ENCODE data around the gene SPTBN5. TPM values are rescaled to one million over a fixed set of nuclear protein-coding genes. Genes with fewer than 3 reads are reported as not detected.

The SPTBN5 gene
- total RNA-seq, 1 experiment from 2014 or later, result 0.64 TPM

DNA sequence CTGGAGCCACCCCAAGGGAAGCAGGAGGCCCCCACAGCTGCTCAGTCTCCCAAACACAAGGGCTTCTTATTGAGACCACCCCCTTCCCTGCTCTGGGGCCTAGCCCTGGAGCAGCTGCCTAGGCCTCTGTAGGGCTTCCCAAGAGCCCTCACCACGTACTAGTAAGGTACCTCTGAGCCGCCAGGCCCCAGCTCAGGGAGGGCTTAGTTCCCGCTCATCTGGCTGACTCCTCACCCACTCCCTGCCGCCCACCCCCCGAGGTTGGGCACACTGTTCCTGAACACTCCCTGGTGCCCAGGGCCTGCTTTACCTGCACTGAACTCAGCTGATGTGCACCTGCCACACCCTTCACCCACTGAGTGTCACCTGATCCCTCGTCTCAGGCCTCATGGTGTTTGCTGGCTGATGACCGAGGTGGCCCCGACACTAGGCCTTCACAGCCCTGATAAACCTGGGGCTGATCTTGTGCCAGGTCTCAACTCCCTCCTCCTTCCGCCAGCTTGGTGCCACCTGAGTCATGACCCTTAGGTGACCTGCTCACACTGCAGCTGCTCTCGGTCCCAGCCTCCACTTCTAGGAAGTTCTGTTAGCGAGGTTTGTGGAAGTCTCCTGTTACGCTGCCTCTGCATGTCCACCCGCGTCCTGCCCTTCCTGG, 18.0 kb upstream of the SPTBN5 start:
- Mint-ChIP-seq H3K9me3 (ENCODE audit: low read depth, unreplicated experiment) (no peaks in the 10 kb centered on the region), H3K4me1 (ENCODE audit: low read depth, unreplicated experiment) (no peaks in the 10 kb centered on the region), H3K27me3 (ENCODE audit: unreplicated experiment) (no peaks in the 10 kb centered on the region), H3K4me3 (ENCODE audit: low read depth, unreplicated experiment) (no peak overlapping the region), H3K27ac (ENCODE audit: unreplicated experiment) (no peak overlapping the region), H3K36me3 (ENCODE audit: insufficient read depth, unreplicated experiment) (peaks cover 5% of the 10 kb centered on the region)
- no TSS peak for BruUV-seq (replicated peaks)
- no peak for DNase-seq
- CTCF ChIA-PET, result no interaction called here
- intact Hi-C loops (cut with micrococcal nuclease; ENCODE audit: unreplicated experiment), result no loop called here
- TF ChIP-seq, protein P1, sequence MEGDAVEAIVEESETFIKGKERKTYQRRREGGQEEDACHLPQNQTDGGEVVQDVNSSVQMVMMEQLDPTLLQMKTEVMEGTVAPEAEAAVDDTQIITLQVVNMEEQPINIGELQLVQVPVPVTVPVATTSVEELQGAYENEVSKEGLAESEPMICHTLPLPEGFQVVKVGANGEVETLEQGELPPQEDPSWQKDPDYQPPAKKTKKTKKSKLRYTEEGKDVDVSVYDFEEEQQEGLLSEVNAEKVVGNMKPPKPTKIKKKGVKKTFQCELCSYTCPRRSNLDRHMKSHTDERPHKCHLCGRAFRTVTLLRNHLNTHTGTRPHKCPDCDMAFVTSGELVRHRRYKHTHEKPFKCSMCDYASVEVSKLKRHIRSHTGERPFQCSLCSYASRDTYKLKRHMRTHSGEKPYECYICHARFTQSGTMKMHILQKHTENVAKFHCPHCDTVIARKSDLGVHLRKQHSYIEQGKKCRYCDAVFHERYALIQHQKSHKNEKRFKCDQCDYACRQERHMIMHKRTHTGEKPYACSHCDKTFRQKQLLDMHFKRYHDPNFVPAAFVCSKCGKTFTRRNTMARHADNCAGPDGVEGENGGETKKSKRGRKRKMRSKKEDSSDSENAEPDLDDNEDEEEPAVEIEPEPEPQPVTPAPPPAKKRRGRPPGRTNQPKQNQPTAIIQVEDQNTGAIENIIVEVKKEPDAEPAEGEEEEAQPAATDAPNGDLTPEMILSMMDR (IDR thresholded peaks at IDR 0.05; ENCODE audit: unreplicated experiment), result no peak

DNA sequence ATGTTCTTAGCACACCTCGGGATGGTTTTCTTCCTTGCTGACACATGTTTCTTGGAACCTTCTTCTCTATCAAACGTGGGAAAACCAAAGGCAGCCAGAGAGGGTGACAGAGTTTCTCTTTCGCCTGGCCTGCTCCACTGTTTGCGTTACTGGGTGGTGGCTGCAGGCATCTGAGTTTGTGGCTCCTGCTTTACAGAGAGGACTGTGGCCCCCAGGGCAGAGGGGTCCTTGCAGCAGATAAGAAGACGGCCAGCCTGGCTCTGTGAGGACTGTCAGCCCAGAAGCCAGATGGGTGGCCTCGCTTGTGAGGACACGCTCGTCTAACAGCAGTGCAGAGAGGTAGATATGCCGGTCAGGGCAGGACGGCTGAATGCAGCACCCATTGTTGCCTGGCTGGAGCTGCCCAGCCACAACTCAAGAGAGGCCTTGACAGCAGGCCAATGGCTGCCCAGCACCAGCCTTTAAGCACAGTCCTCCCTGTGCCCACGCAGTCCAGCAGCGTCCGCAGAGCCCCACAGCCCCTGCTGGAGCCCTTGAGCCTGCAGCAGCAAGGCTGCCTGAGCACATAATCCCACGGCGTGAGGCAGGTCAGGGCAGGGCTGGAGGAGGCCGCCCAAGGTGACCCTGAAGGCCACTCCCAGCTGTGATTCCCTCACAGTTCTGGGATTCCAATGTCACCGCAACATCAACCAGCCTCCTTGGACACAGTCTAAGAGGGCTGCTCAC, 15.0 kb upstream of the SPTBN5 start:
- BruUV-seq (replicated peaks), result no TSS peak
- H3K27ac Mint-ChIP-seq (ENCODE audit: unreplicated experiment), result no peak overlapping the region
- intact Hi-C loops (cut with micrococcal nuclease; ENCODE audit: unreplicated experiment), result loop anchor here (10.0 kb wide), 1 partner anchor 94 kb away; no protein-coding TSS in a partner anchor

DNA sequence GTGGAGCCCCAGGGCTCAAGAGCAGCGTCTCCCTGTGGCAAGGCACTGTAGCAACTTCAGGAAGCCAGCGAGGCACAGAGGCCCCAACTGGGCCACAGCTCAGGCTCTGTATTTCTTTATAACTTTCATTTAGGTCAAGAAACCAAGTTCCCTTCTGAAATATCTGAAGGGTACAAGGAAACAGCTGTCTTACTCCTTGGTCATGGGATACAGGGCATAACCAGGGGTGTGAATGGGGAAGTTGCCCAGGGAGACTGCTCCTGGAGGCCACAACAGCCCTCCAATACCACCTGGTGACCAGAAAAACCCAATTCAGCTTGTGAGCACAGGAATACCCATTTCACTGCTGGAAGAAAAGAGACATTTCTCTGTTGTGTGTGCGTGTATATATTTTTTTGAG, 13.3 kb upstream of the SPTBN5 start:
- CTCF ChIA-PET, result no interaction called here

More for the DNA sequence above, 15.0 kb upstream of the SPTBN5 start:
- Mint-ChIP-seq H3K4me1 (ENCODE audit: low read depth, unreplicated experiment) (no peaks in the 10 kb centered on the region), H3K27me3 (ENCODE audit: unreplicated experiment) (no peaks in the 10 kb centered on the region), H3K36me3 (ENCODE audit: insufficient read depth, unreplicated experiment) (peaks cover 6% of the 10 kb centered on the region), H3K4me3 (ENCODE audit: low read depth, unreplicated experiment) (no peak overlapping the region), H3K9me3 (ENCODE audit: low read depth, unreplicated experiment) (peaks cover 3% of the 10 kb centered on the region)
- TF ChIP-seq, protein P1 (IDR thresholded peaks at IDR 0.05; ENCODE audit: unreplicated experiment), result no peak
- CTCF ChIA-PET, result no interaction called here
- DNase-seq, result no peak

DNA sequence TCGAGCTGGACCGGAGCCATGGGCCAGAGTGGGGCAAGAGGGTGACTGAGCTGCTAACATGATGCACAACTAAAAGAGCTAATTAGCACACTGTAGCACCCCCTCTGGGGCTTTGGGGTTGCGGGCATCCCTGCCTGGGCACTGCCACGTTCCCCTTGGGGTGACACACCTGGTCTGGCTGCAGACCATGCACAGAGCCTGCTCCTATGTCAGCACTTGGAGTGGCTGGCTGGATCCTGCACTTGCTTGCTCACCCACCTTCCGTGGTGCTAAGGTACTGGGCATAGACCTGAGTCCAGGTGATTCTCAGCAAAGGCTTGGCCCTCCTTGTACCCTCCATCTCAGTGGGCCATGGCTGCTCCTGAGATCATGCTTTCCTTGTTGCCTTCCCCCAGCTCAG, 12.8 kb upstream of the SPTBN5 start:
- CTCF ChIA-PET, result no interaction called here
- BruUV-seq (replicated peaks), result no TSS peak
- H3K27ac Mint-ChIP-seq (ENCODE audit: unreplicated experiment), result no peak overlapping the region
- TF ChIP-seq, protein P1 (IDR thresholded peaks at IDR 0.05; ENCODE audit: unreplicated experiment), result no peak
- no peak overlapping the region for H3K4me3 Mint-ChIP-seq (ENCODE audit: low read depth, unreplicated experiment)
- peaks cover 3% of the 10 kb centered on the region for H3K9me3 Mint-ChIP-seq (ENCODE audit: low read depth, unreplicated experiment)
- H3K27me3 Mint-ChIP-seq (ENCODE audit: unreplicated experiment), result no peaks in the 10 kb centered on the region
- intact Hi-C loops (cut with micrococcal nuclease; ENCODE audit: unreplicated experiment), result loop anchor here (10.0 kb wide), 1 partner anchor 92 kb away; no protein-coding TSS in a partner anchor
- peaks cover 6% of the 10 kb centered on the region for H3K36me3 Mint-ChIP-seq (ENCODE audit: insufficient read depth, unreplicated experiment)
- no peak for DNase-seq
- no peaks in the 10 kb centered on the region for H3K4me1 Mint-ChIP-seq (ENCODE audit: low read depth, unreplicated experiment)

More for the DNA sequence above, 13.3 kb upstream of the SPTBN5 start:
- no TSS peak for BruUV-seq (replicated peaks)
- intact Hi-C loops (cut with micrococcal nuclease; ENCODE audit: unreplicated experiment), result loop anchor here (10.0 kb wide), 1 partner anchor 92 kb away; no protein-coding TSS in a partner anchor
- TF ChIP-seq, protein P1 (IDR thresholded peaks at IDR 0.05; ENCODE audit: unreplicated experiment), result no peak
- H3K36me3 Mint-ChIP-seq (ENCODE audit: insufficient read depth, unreplicated experiment), result peaks cover 6% of the 10 kb centered on the region
- H3K27ac Mint-ChIP-seq (ENCODE audit: unreplicated experiment), result no peak overlapping the region
- no peaks in the 10 kb centered on the region for H3K27me3 Mint-ChIP-seq (ENCODE audit: unreplicated experiment)
- DNase-seq, result no peak
- peaks cover 3% of the 10 kb centered on the region for H3K9me3 Mint-ChIP-seq (ENCODE audit: low read depth, unreplicated experiment)
- no peak overlapping the region for H3K4me3 Mint-ChIP-seq (ENCODE audit: low read depth, unreplicated experiment)
- H3K4me1 Mint-ChIP-seq (ENCODE audit: low read depth, unreplicated experiment), result no peaks in the 10 kb centered on the region
